PC-3 (cell line): ENCODE results near the gene CUEDC1. TPM values are rescaled to one million over a fixed set of nuclear protein-coding genes. Genes with fewer than 3 reads are reported as not detected.

Experiments used
- ATAC-seq: fragments of 200-7000 bp; cut with Tn5 transposase; 2 replicates; pipeline ENCODE4 v1.9.1; 2020; ENCODE audit warnings: mild to moderate bottlenecking, moderate library complexity
- BruUV-seq: library from RNA; stranded (reverse); fragments of 400-500 nt; replicated peaks from 2 replicates; lab custom pipeline; 2021; lab: Mats Ljungman, UMichigan
- CTCF ChIA-PET: fragments of 300-600 bp; sonication (Branson Sonifier 250); formaldehyde crosslinking; loops from one replicate; lab custom pipeline; 2022; ENCODE audit warnings: antibody characterized with exemption; lab: Charles Lee
- POLR2A ChIA-PET: fragments of 300-600 bp; sonication (Branson Sonifier 250); formaldehyde crosslinking; loops from one replicate; lab custom pipeline; 2022; ENCODE audit warnings: antibody characterized with exemption; ENCODE audit not compliant: unreplicated experiment; lab: Charles Lee
- DNase-seq: peaks from one replicate; pipeline ENCODE4 v3.0.0-alpha.2; 2015
- H2AFZ ChIP-seq: fragments of 300-600 bp; sonication (generic); 2 replicates; pipeline ENCODE4 v1.6.0; 2016; ENCODE audit warnings: antibody characterized with exemption, low read length
- H3F3A ChIP-seq: fragments of 300-600 bp; sonication (generic); one replicate; pipeline ENCODE4 v1.6.0; 2017; ENCODE audit warnings: antibody characterized with exemption, low read length, control low read depth, mild to moderate bottlenecking; ENCODE audit not compliant: unreplicated experiment
- H3K27ac ChIP-seq: fragments of 300-600 bp; sonication (generic); 2 replicates; pipeline ENCODE4 v1.5.1; 2016; ENCODE audit warnings: mild to moderate bottlenecking, low read length
- H3K27me3 ChIP-seq: fragments of 300-600 bp; sonication (generic); 2 replicates; pipeline ENCODE4 v1.6.1; 2016; ENCODE audit warnings: low read length, mixed read lengths
- H3K36me3 ChIP-seq: fragments of 300-600 bp; sonication (generic); 2 replicates; pipeline ENCODE4 v1.6.1; 2016; ENCODE audit warnings: low read depth, mixed run types, low read length, mixed read lengths
- H3K4me1 ChIP-seq: fragments of 300-600 bp; sonication (generic); 2 replicates; pipeline ENCODE4 v1.5.1; 2016; ENCODE audit warnings: low read length; ENCODE audit not compliant: insufficient read depth
- H3K4me2 ChIP-seq: fragments of 300-600 bp; sonication (generic); 2 replicates; pipeline ENCODE4 v1.6.0; 2016; ENCODE audit warnings: low read length
- H3K4me3 ChIP-seq: fragments of 300-600 bp; sonication (generic); 2 replicates; pipeline ENCODE4 v1.5.1; 2016; ENCODE audit warnings: mild to moderate bottlenecking, low read length, mixed read lengths
- H3K79me2 ChIP-seq: fragments of 300-600 bp; sonication (generic); 2 replicates; pipeline ENCODE4 v1.6.1; 2017; ENCODE audit warnings: low read length, mixed read lengths
- H3K9ac ChIP-seq: fragments of 300-600 bp; sonication (generic); 2 replicates; pipeline ENCODE4 v1.6.0; 2016; ENCODE audit warnings: mild to moderate bottlenecking, low read length
- H3K9me2 ChIP-seq: fragments of 300-600 bp; sonication (generic); replicated peaks from 2 replicates; pipeline ENCODE4 v1.6.1; 2016; ENCODE audit warnings: mixed run types, low read length, mixed read lengths
- H3K9me3 ChIP-seq: fragments of 300-600 bp; sonication (generic); 2 replicates; pipeline ENCODE4 v1.6.1; 2016; ENCODE audit warnings: low read length, mixed read lengths
- H4K20me1 ChIP-seq: fragments of 300-600 bp; sonication (generic); 2 replicates; pipeline ENCODE4 v1.6.1; 2016; ENCODE audit warnings: low read length, mixed read lengths
- EZH2 ChIP-seq: fragments of 300-600 bp; sonication (generic); IDR thresholded peaks from one replicate; pipeline ENCODE4 v1.6.1; 2017; ENCODE audit warnings: antibody characterized with exemption, mild to moderate bottlenecking, low read length; ENCODE audit not compliant: unreplicated experiment
- EZH2phosphoT487 ChIP-seq: fragments of 300-600 bp; sonication (generic); IDR thresholded peaks from 2 replicates; pipeline ENCODE4 v1.6.1; 2018; ENCODE audit warnings: mild to moderate bottlenecking, antibody characterized with exemption, low read length, borderline replicate concordance
- intact Hi-C: fragments of 100-400 bp; cut with micrococcal nuclease; formaldehyde crosslinking; loops from 2 replicates; pipeline ENCODE4 v1.9.0; 2023
- total RNA-seq: library from RNA; depleted of rRNA; stranded (reverse); fragments of >200 nt; gene quantifications from 2 replicates; pipeline ENCODE4 v1.2.3, GENCODE V29; 2014
- TF ChIP-seq, protein P1 (sequence below): fragments of 300-600 bp; sonication (generic); conservative IDR thresholded peaks from 2 replicates; pipeline ENCODE4 v1.5.1; 2017; ENCODE audit warnings: antibody characterized with exemption, low read depth, mild to moderate bottlenecking, low read length

The CUEDC1 gene
- total RNA-seq, 1 experiment from 2014 or later = 31.6 TPM

DNA sequence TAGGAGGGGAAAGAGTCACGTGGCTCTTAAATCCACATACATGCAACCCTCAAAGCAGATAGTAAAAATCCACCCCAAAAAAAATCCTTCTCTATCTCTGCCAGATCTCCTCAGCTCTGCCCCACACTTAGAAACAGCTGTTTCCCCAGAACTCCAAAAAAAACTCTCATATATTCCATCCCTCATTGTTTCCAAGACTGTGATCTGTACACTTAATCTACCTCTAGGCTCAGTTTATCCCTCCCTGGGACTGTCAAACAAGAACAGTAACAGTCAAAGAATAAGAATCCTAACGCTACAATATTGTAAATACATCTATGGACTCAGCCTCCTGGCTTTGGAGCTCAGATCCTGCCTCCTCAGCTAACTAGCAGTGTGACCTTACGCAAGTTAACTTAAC is 11.6 kb downstream of the CUEDC1 start:
- peak overlapping the region; percentile 19 for H3K9ac ChIP-seq

DNA sequence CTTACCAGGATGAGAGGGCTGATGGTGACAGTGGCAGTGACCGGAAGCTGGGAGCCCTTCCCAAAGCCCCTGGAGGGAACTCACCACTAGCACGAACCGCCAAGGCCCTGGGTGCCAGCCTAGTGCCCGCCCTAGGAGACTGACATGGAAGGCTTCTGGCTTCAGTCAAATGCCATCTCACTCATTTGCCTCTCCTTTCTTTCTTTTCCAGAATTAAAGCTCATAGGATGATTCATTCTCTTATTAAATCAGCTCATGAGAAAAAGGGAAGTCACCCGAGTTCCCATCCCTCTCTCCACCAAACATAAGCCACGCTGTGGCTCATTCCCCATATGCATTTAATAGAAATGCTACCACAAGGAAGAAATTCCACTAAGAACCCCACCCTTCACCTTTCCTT is 12.1 kb downstream of the CUEDC1 start:
- Histone ChIP-seq H3K27ac (peak overlapping the region; percentile 78), H3K9me3 (no peaks in the 10 kb centered on the region), H3K9me2 (no peaks in the 10 kb centered on the region), H3K79me2 (peaks cover 94% of the 10 kb centered on the region), H4K20me1 (no peaks in the 10 kb centered on the region), H3K27me3 (no peaks in the 10 kb centered on the region), H2AFZ (no peak overlapping the region), H3K9ac (peak overlapping the region; percentile 19), H3K4me2 (peak overlapping the region; percentile 30), H3K4me3 (no peak overlapping the region), H3K36me3 (no peaks in the 10 kb centered on the region), H3K4me1 (peaks cover 68% of the 10 kb centered on the region), H3F3A (peaks cover 4% of the 10 kb centered on the region)
- intact Hi-C loops = no loop called here
- peak; percentile 83 for DNase-seq
- CTCF ChIA-PET = interaction anchor here (0.6 to 1.0 kb wide), 4 partner anchors 8 to 56 kb away, joined by 3 to 4 read pairs (median 4); partner anchors contain the start of gene CUEDC1
- POLR2A ChIA-PET = interaction anchor here (0.6 to 1.0 kb wide), 4 partner anchors 8 to 409 kb away, joined by 3 to 6 read pairs (median 4); partner anchors contain the start of gene SUPT4H1
- BruUV-seq = no TSS peak
- peak; percentile 44 for ATAC-seq
- TF ChIP-seq, protein P1, sequence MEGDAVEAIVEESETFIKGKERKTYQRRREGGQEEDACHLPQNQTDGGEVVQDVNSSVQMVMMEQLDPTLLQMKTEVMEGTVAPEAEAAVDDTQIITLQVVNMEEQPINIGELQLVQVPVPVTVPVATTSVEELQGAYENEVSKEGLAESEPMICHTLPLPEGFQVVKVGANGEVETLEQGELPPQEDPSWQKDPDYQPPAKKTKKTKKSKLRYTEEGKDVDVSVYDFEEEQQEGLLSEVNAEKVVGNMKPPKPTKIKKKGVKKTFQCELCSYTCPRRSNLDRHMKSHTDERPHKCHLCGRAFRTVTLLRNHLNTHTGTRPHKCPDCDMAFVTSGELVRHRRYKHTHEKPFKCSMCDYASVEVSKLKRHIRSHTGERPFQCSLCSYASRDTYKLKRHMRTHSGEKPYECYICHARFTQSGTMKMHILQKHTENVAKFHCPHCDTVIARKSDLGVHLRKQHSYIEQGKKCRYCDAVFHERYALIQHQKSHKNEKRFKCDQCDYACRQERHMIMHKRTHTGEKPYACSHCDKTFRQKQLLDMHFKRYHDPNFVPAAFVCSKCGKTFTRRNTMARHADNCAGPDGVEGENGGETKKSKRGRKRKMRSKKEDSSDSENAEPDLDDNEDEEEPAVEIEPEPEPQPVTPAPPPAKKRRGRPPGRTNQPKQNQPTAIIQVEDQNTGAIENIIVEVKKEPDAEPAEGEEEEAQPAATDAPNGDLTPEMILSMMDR = no peak
- no peak for TF ChIP-seq EZH2

More for the DNA sequence above, 11.6 kb downstream of the CUEDC1 start:
- intact Hi-C loops = no loop called here
- peak overlapping the region; percentile 78 for H3K27ac ChIP-seq
- ATAC-seq (no peak), DNase-seq (no peak)
- TF ChIP-seq EZH2 (no peak), EZH2phosphoT487 (no peak)
- TF ChIP-seq, protein P1 = no peak
- H3K79me2 ChIP-seq = peaks cover 92% of the 10 kb centered on the region
- no TSS peak for BruUV-seq
- peak overlapping the region; percentile 30 for H3K4me2 ChIP-seq
- no peaks in the 10 kb centered on the region for H3K27me3 ChIP-seq
- H3F3A ChIP-seq = peaks cover 8% of the 10 kb centered on the region
- no peaks in the 10 kb centered on the region for H3K9me2 ChIP-seq
- POLR2A ChIA-PET = interaction anchor here (0.6 to 1.0 kb wide), 4 partner anchors 9 to 139 kb away, joined by 3 to 6 read pairs (median 4); no protein-coding TSS in a partner anchor
- H4K20me1 ChIP-seq = no peaks in the 10 kb centered on the region
- no peaks in the 10 kb centered on the region for H3K9me3 ChIP-seq
- H2AFZ ChIP-seq = no peak overlapping the region
- H3K4me1 ChIP-seq = peaks cover 69% of the 10 kb centered on the region
- H3K36me3 ChIP-seq = no peaks in the 10 kb centered on the region
- H3K4me3 ChIP-seq = no peak overlapping the region
- CTCF ChIA-PET = interaction anchor here (0.6 to 1.0 kb wide), 4 partner anchors 8 to 56 kb away, joined by 3 to 8 read pairs (median 4); partner anchors contain the start of gene CUEDC1
